OCI-LY1 (cell line): ENCODE data around the gene GNS.

Experiments
- EZH2 ChIP-seq: fragments of 200-600 bp; sonication (generic), shearing (Covaris generic); IDR thresholded peaks from 2 replicates; pipeline ENCODE4 v1.8.0; 2017; ENCODE audit warnings: borderline replicate concordance, mixed run types, mild to moderate bottlenecking, antibody characterized with exemption, low read length, moderate library complexity, mixed read lengths
- TF ChIP-seq, protein P1 (sequence below): fragments of 200-600 bp; sonication (generic), shearing (Covaris generic); IDR thresholded peaks from 2 replicates; pipeline ENCODE4 v1.5.1; 2017; ENCODE audit warnings: mild to moderate bottlenecking, antibody characterized with exemption, low read length, moderate library complexity, mixed read lengths

DNA sequence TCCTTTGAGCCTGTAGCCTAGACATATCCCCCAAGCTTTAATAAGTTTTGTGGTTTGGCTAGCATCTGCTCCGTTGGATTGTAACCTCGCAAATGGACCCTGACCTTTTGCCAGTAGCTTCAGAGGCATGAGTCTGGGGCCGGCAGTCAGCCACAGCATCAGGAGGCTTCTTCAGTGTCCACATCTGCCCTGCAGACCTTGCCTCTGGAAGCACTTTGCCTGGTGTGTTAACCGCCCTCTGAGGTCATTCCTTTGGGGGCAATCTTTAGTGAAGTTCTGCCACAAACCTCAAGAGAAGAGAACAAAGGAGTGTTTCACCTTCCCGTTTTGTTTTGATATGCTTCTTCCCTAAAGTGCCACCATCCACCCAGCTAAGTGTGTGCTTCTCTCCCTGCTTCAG, 71.4 kb downstream of the GNS start:
- TF ChIP-seq, protein P1, sequence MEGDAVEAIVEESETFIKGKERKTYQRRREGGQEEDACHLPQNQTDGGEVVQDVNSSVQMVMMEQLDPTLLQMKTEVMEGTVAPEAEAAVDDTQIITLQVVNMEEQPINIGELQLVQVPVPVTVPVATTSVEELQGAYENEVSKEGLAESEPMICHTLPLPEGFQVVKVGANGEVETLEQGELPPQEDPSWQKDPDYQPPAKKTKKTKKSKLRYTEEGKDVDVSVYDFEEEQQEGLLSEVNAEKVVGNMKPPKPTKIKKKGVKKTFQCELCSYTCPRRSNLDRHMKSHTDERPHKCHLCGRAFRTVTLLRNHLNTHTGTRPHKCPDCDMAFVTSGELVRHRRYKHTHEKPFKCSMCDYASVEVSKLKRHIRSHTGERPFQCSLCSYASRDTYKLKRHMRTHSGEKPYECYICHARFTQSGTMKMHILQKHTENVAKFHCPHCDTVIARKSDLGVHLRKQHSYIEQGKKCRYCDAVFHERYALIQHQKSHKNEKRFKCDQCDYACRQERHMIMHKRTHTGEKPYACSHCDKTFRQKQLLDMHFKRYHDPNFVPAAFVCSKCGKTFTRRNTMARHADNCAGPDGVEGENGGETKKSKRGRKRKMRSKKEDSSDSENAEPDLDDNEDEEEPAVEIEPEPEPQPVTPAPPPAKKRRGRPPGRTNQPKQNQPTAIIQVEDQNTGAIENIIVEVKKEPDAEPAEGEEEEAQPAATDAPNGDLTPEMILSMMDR: no peak
- TF ChIP-seq EZH2: no peak
